Measurements from ENCODE around the gene TMEM273. TPM values are rescaled to one million over a fixed set of nuclear protein-coding genes. Genes with fewer than 3 reads are reported as not detected.
"Not testable (repeated sequence)": the region's sequence is repeated elsewhere in the genome, so short reads cannot be mapped to it uniquely, and the experiment has no call there.

TMEM273 gene
- total RNA-seq, 2 donors from 2014 or later, result 2.0 to 4.0 TPM

- DNase-seq (ENCODE audit: low spot score in 2 of 2) (no peak), ATAC-seq (no peak)
- Mint-ChIP-seq H3K36me3 (no peaks in the 10 kb centered on the region), H3K9me3 (peaks cover 0 to 3% of the 10 kb centered on the region in 2 donors), H3K27ac (no peak overlapping the region)
These were observed 24.6 kb upstream of the TMEM273 start for GRCh38 chr10:49212783-49213182.

DNA sequence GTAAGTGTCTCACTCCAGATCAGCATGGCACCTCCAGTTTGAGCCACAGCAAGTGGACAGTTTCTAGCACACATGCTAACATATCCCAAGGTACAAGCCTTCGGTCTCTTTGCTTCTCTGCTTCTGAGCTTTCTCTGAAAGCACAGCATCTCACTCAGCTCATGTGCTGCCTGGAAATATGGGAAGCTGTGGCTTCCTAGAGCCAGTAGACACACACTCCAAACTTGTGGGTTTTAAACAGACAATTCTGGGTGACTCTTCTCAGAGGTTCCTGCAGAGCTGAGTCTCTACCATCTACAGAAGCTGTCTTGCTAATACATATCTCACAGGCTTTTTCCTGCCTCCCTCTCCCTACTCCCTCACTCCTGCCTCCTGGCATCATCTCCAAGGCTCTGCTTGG, 23.9 kb upstream of the TMEM273 start:
- ATAC-seq (no peak), DNase-seq (ENCODE audit: low spot score in 2 of 2) (no peak)
- H3K9me3 Mint-ChIP-seq, result no peaks in the 10 kb centered on the region
- no peaks in the 10 kb centered on the region for H3K36me3 Mint-ChIP-seq
- no peak overlapping the region for H3K27ac Mint-ChIP-seq

GRCh38 chr10:49208996-49209395, 20.8 kb upstream of the TMEM273 start:
- no peak for DNase-seq (ENCODE audit: low spot score in 2 of 2)
- Mint-ChIP-seq H3K9me3 (no peaks in the 10 kb centered on the region), H3K27ac (no peak overlapping the region), H3K36me3 (no peaks in the 10 kb centered on the region)
- ATAC-seq, result no peak

DNA sequence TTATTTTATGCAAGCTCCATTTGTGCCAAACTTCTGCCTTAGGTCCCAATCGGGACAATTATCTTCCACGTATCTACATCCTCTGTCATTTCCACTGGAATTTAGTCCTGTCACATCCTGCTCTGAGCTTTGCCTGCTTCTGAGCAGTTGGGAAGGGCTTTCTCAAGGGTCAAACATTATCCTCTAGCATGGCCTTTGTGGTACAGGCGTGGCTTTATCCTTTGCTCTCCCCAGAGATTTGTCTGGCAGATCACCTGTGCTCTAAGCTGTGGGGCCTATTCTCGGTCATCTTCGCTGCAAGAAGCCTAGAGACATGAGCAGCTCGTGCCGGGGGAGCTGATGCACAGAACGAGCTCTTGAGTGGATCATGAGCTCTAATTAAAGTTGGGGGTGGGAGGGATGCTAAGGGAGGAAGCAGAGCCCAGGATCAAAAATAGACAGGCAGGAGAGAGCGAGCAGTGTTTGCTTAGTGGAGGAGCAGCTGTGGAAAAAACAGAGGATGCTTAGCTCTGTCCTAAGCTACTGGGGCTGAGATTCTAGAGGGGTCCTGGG, 19.8 kb upstream of the TMEM273 start:
- no peaks in the 10 kb centered on the region for H3K36me3 Mint-ChIP-seq
- H3K9me3 Mint-ChIP-seq, result no peaks in the 10 kb centered on the region
- no peak overlapping the region for H3K27ac Mint-ChIP-seq
- DNase-seq (ENCODE audit: low spot score in 2 of 2) (no peak), ATAC-seq (no peak)

GRCh38 chr10:49207113-49207512, 18.9 kb upstream of the TMEM273 start:
- no peak for ATAC-seq

GRCh38 chr10:49205206-49205605, 17.0 kb upstream of the TMEM273 start:
- ATAC-seq, result no peak

More at GRCh38 chr10:49207113-49207512, 18.9 kb upstream of the TMEM273 start:
- no peak for DNase-seq (ENCODE audit: low spot score in 2 of 2)
- Mint-ChIP-seq H3K9me3 (no peaks in the 10 kb centered on the region), H3K36me3 (no peaks in the 10 kb centered on the region), H3K27ac (no peak overlapping the region)

GRCh38 chr10:49204119-49204518, 15.9 kb upstream of the TMEM273 start:
- Mint-ChIP-seq H3K27ac (no peak overlapping the region), H3K36me3 (no peaks in the 10 kb centered on the region), H3K9me3 (no peaks in the 10 kb centered on the region)
- ATAC-seq (no peak), DNase-seq (ENCODE audit: low spot score in 2 of 2) (no peak)

More at GRCh38 chr10:49205206-49205605, 17.0 kb upstream of the TMEM273 start:
- H3K36me3 Mint-ChIP-seq, result no peaks in the 10 kb centered on the region
- no peaks in the 10 kb centered on the region for H3K9me3 Mint-ChIP-seq
- DNase-seq (ENCODE audit: low spot score in 2 of 2), result no peak
- H3K27ac Mint-ChIP-seq, result no peak overlapping the region

DNA sequence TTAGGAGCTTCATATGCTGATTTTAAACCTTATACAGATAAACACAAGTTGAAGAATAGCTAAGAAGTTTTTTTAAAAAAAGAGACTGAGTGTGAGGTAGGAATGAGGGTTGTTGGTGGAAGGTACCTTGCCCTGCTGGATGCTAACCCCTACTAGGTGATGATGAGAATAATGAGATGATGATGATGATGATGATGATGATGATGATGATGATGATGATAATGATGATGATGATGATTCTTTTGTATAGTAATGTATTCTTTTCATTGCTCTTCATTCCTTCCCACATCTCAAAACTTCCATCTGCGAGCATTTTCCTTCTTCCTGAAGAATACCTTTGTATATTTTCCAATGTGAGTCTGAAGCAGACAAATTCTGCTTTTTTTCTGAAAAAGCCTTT, 14.1 kb upstream of the TMEM273 start:
- DNase-seq (ENCODE audit: low spot score in 2 of 2) (no peak), ATAC-seq (no peak)
- no peaks in the 10 kb centered on the region for H3K9me3 Mint-ChIP-seq
- no peak overlapping the region for H3K27ac Mint-ChIP-seq
- H3K36me3 Mint-ChIP-seq, result no peaks in the 10 kb centered on the region

DNA sequence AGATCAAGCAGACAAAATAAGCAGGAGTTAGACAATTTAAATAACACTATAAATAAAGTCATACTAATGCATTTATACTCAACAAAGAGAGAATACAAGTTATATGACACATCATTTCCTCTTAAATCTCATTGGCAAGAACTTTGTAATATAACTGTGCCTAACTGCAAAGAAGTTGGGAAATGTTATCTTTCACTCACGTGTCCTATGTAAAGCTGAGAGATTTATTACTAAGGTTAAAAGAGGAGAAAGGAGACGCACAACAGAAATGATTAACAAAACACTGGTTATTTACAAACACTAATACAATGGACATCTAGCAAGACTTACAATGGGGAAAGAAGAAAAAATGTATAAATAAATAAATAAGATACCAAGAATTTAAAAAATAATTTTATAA, 12.7 kb upstream of the TMEM273 start:
- Mint-ChIP-seq H3K36me3 (no peaks in the 10 kb centered on the region), H3K9me3 (no peaks in the 10 kb centered on the region), H3K27ac (no peak overlapping the region)
- DNase-seq (ENCODE audit: low spot score in 2 of 2) (no peak), ATAC-seq (no peak)

GRCh38 chr10:49197171-49197570, 9.0 kb upstream of the TMEM273 start:
- DNase-seq (ENCODE audit: low spot score in 2 of 2), result no peak
- ATAC-seq, result no peak
- Mint-ChIP-seq H3K36me3 (no peaks in the 10 kb centered on the region), H3K27ac (no peak overlapping the region), H3K9me3 (no peaks in the 10 kb centered on the region)

DNA sequence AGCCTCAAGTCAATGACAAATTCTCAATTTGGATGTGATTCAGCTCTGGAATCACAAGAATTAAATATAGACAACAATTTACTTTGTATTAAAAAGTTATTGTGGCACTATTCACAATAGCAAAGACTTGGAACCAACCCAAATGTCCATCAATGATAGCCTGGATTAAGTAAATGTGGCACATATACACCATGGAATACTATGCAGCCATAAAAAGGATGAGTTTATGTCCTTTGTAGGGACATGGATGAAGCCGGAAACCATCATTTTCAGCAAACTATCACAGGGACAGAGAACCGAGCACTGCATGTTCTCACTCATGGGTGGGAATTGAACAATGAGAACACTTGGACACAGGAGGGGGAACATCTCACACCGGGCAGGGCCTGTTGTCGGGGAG, 7.7 kb upstream of the TMEM273 start:
- not testable (repeated sequence) for ATAC-seq; H3K9me3 Mint-ChIP-seq; H3K36me3 Mint-ChIP-seq; H3K27ac Mint-ChIP-seq; DNase-seq (ENCODE audit: low spot score in 2 of 2)

DNA sequence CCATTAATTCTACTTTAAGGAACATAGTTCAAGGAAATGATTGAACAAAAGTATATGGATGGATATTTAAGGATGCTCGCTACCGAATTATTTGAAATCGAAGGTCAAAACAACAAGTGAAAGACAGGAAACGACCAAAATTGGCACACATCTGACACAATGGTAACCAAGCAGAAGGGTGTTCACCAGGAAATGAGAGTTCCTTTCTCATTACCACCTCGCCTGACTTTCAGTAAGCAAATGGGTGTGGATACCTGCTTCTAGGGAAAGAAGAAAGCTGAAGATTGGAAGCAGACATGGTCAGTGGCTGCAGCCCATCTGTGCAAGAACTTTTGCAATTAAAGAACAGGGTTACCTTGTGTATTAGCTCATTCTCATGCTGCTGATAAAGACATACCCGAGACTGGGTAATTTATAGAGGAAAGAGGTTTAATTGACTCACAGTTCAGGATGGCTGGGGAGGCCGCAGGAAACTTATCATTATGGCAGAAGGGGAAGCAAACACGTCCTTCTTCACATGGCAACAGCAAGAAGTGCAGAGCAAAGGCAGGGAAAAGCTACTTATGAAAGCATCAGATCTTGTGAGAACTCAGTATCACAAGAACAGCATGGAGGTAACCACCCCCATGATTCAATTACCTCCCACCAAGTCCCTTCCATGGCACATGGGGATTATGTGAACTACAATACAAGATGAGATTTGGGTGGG, 6.2 kb upstream of the TMEM273 start:
- no peaks in the 10 kb centered on the region for H3K9me3 Mint-ChIP-seq
- ATAC-seq, result no peak

DNA sequence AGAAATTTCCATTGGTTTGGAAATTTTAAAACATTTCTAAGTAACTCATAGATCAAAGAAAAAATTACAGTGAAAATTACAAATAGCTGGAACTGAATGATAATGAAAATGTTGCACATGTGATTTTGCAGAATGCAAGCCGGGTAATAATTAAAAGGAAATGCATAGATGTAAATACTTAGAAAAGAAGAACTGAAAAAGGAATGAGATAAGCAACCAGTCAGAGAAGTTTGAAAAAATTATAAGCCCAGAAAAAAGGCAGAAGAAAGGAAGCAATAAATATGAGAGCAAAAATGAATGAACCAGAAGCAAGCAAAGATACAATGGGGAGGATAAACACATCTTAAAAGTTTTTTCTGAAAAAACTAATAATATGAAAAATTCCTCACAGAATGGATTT, 3.2 kb upstream of the TMEM273 start:
- no peak for ATAC-seq

More for the DNA sequence above, 6.2 kb upstream of the TMEM273 start:
- DNase-seq (ENCODE audit: low spot score in 2 of 2), result no peak
- no peak overlapping the region for H3K27ac Mint-ChIP-seq
- H3K36me3 Mint-ChIP-seq, result peaks cover 0 to 7% of the 10 kb centered on the region in 2 donors

DNA sequence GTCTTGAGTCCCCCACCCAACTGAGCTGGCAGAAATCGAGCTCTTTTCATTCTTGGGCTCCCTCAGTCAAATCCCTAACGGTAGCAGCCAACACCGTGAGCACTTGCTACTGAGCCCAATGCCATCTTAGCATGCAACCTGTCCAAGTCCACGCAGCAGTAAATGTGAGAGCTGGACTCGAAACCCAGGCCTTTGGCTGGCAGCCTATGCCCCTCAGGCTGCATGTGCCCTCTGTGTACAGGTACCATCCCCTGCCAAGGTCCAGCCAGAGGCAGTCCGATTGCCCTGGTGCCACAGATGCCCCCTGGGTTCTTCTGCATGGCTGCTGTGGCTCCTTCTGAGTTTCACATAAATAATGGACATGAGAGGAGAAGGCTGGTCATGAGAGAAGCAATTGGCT, 1.2 kb upstream of the TMEM273 start:
- DNase-seq (ENCODE audit: low spot score in 2 of 2) (no peak), ATAC-seq (no peak)
- Mint-ChIP-seq H3K27ac (no peak overlapping the region), H3K36me3 (peaks cover 0 to 7% of the 10 kb centered on the region in 2 donors), H3K9me3 (no peaks in the 10 kb centered on the region)

More for the DNA sequence above, 3.2 kb upstream of the TMEM273 start:
- no peak for DNase-seq (ENCODE audit: low spot score in 2 of 2)
- Mint-ChIP-seq H3K27ac (peak overlapping the region in 1 of 2 donors; percentile 26), H3K9me3 (no peaks in the 10 kb centered on the region), H3K36me3 (peaks cover 0 to 7% of the 10 kb centered on the region in 2 donors)

- DNase-seq (ENCODE audit: low spot score in 2 of 2), result no peak
- Mint-ChIP-seq H3K27ac (no peak overlapping the region), H3K9me3 (no peaks in the 10 kb centered on the region), H3K36me3 (peaks cover 0 to 7% of the 10 kb centered on the region in 2 donors)
- ATAC-seq, result no peak
These were observed 1.1 kb downstream of the TMEM273 start for GRCh38 chr10:49187044-49187484.

GRCh38 chr10:49186613-49187012, 1.6 kb downstream of the TMEM273 start:
- DNase-seq (ENCODE audit: low spot score in 2 of 2), result no peak
- Mint-ChIP-seq H3K27ac (no peak overlapping the region), H3K9me3 (no peaks in the 10 kb centered on the region), H3K36me3 (peaks cover 0 to 7% of the 10 kb centered on the region in 2 donors)
- no peak for ATAC-seq

DNA sequence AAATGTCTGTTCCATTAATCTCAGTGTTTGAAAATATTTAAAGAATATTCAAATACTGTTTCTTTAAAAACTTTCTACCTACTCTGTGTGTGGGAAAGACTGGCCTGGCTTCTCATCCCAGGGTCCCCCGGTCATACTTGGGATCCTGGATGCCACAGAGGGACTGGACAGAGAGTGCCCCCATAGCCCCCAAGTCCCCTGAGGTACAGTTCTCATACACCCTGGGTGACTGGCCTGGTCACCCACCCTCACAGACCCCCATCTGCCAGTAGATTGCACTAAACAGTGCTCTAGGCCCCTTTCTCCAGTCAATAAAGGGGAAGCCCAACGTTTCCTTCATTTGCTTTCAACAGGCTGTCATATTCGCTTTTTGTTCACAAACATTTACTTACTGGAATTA, 3.0 kb downstream of the TMEM273 start:
- no peak for ATAC-seq
- H3K9me3 Mint-ChIP-seq, result no peaks in the 10 kb centered on the region
- no peak overlapping the region for H3K27ac Mint-ChIP-seq
- DNase-seq (ENCODE audit: low spot score in 2 of 2), result no peak
- no peaks in the 10 kb centered on the region for H3K36me3 Mint-ChIP-seq

DNA sequence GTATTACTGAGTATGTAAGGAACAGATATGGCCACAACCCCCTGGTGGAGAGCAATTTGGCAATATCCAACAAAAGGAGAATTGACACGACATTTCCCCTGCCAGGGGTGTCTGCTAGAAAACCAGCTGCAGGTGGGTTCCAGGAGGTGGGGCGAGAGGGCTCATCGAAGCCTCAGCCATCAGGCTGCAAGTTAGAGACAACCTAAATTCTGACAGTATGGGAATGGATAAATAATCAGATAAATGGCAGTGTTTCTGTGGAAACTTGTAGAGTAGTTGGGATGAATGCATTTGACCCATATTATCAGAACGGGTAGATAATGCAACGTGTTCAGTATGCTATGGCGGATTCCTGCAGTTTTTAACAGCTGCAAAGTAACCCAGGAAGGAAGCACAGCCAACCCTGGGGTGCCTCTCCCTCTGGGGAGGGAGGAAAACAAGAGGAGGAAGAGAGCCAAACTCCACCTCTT, 3.5 kb downstream of the TMEM273 start:
- no peaks in the 10 kb centered on the region for H3K36me3 Mint-ChIP-seq
- DNase-seq (ENCODE audit: low spot score in 2 of 2) (no peak), ATAC-seq (no peak)
- no peaks in the 10 kb centered on the region for H3K9me3 Mint-ChIP-seq
- H3K27ac Mint-ChIP-seq, result no peak overlapping the region
